ENCODE data around the gene NUAK2. TPM values are rescaled to one million over a fixed set of nuclear protein-coding genes. Genes with fewer than 3 reads are reported as not detected.
A peak's percentile ranks its signal among the peaks of the same experiment; 100 is the strongest.

NUAK2 gene
- total RNA-seq, 2 experiments from 2014 or later: 4.4 to 4.5 TPM

GRCh38 chr1:205316161-205316566 lies 5.4 kb downstream of the NUAK2 start:
- intact Hi-C loops (cut with micrococcal nuclease): loop anchor here (10.0 kb wide), 2 partner anchors 191 to 459 kb away; partner anchors contain the start of genes RAB29 and RBBP5
- Mint-ChIP-seq H3K36me3 (peaks cover 2% of the 10 kb centered on the region), H3K27ac (peak overlapping the region; percentile 76), H3K27me3 (no peaks in the 10 kb centered on the region), H3K9me3 (no peaks in the 10 kb centered on the region), H3K4me3 (peak overlapping the region; percentile 43), H3K4me1 (ENCODE audit: low read depth) (peaks cover 91% of the 10 kb centered on the region)
- ChIA-PET POLR2A (no interaction called here), CTCF (interaction anchor here (1.6 to 28.8 kb wide), 3 partner anchors 8 to 36 kb away, joined by 7 to 1370 read pairs (median 62); no protein-coding TSS in a partner anchor)
- no peak for DNase-seq

GRCh38 chr1:205315008-205315618 lies 6.4 kb downstream of the NUAK2 start:
- peaks cover 7% of the 10 kb centered on the region for H3K36me3 Mint-ChIP-seq
- ChIA-PET CTCF (interaction anchor here (6.7 to 28.8 kb wide), 2 partner anchors 9 to 35 kb away, joined by 62 to 1370 read pairs; no protein-coding TSS in a partner anchor), POLR2A (no interaction called here)
- no peaks in the 10 kb centered on the region for H3K9me3 Mint-ChIP-seq
- no peak overlapping the region for H3K4me3 Mint-ChIP-seq
- peak overlapping the region; percentile 95 for H3K27ac Mint-ChIP-seq
- H3K27me3 Mint-ChIP-seq: no peaks in the 10 kb centered on the region
- no peak for DNase-seq
- peaks cover 97% of the 10 kb centered on the region for H3K4me1 Mint-ChIP-seq (ENCODE audit: low read depth)
- intact Hi-C loops (cut with micrococcal nuclease): loop anchor here (10.0 kb wide), 2 partner anchors 190 to 460 kb away; partner anchors contain the start of genes RAB29 and RBBP5

- H3K27ac Mint-ChIP-seq: peak overlapping the region; percentile 95
- H3K36me3 Mint-ChIP-seq: peaks cover 7% of the 10 kb centered on the region
- no peaks in the 10 kb centered on the region for H3K27me3 Mint-ChIP-seq
- no peaks in the 10 kb centered on the region for H3K9me3 Mint-ChIP-seq
- POLR2A ChIA-PET: interaction anchor here (0.7 to 1.6 kb wide), 5 partner anchors 25 to 114 kb away, joined by 3 to 8 read pairs (median 5); no protein-coding TSS in a partner anchor
- intact Hi-C loops (cut with micrococcal nuclease): loop anchor here (1.0 to 10.0 kb wide), 3 partner anchors 8 to 461 kb away; partner anchors contain the start of genes RAB29 and RBBP5
- CTCF ChIA-PET: interaction anchor here (0.8 to 28.8 kb wide), 6 partner anchors 10 to 398 kb away, joined by 3 to 1370 read pairs (median 6); no protein-coding TSS in a partner anchor
- DNase-seq: peak; percentile 70
- peak overlapping the region; percentile 81 for H3K4me3 Mint-ChIP-seq
- H3K4me1 Mint-ChIP-seq (ENCODE audit: low read depth): peaks cover 86% of the 10 kb centered on the region
These were observed 7.8 kb downstream of the NUAK2 start for GRCh38 chr1:205313563-205314308.

- Mint-ChIP-seq H3K27me3 (no peaks in the 10 kb centered on the region), H3K4me3 (peak overlapping the region; percentile 81), H3K9me3 (no peaks in the 10 kb centered on the region), H3K27ac (peak overlapping the region; percentile 95), H3K36me3 (peaks cover 14% of the 10 kb centered on the region), H3K4me1 (ENCODE audit: low read depth) (peaks cover 79% of the 10 kb centered on the region)
- intact Hi-C loops (cut with micrococcal nuclease): loop anchor here (10.0 kb wide), 2 partner anchors 188 to 462 kb away; partner anchors contain the start of genes RAB29 and RBBP5
- no peak for DNase-seq
- POLR2A ChIA-PET: interaction anchor here (0.9 to 1.6 kb wide), 4 partner anchors 24 to 113 kb away, joined by 4 to 8 read pairs (median 6); no protein-coding TSS in a partner anchor
- CTCF ChIA-PET: interaction anchor here (0.8 to 28.8 kb wide), 5 partner anchors 11 to 398 kb away, joined by 3 to 1370 read pairs (median 6); no protein-coding TSS in a partner anchor
These were observed 8.5 kb downstream of the NUAK2 start for GRCh38 chr1:205312866-205313562.

- Mint-ChIP-seq H3K36me3 (peaks cover 21% of the 10 kb centered on the region), H3K9me3 (no peaks in the 10 kb centered on the region), H3K4me3 (no peak overlapping the region), H3K4me1 (ENCODE audit: low read depth) (peaks cover 60% of the 10 kb centered on the region), H3K27ac (no peak overlapping the region), H3K27me3 (no peaks in the 10 kb centered on the region)
- intact Hi-C loops (cut with micrococcal nuclease): loop anchor here (10.0 kb wide), 2 partner anchors 186 to 464 kb away; partner anchors contain the start of genes RAB29 and RBBP5
- POLR2A ChIA-PET: no interaction called here
- CTCF ChIA-PET: interaction anchor here (1.2 to 28.8 kb wide), 3 partner anchors 13 to 31 kb away, joined by 3 to 1370 read pairs (median 62); no protein-coding TSS in a partner anchor
- DNase-seq: no peak
These were observed 10.4 kb downstream of the NUAK2 start for GRCh38 chr1:205310976-205311704.

- Mint-ChIP-seq H3K36me3 (peaks cover 31% of the 10 kb centered on the region), H3K27ac (no peak overlapping the region), H3K9me3 (no peaks in the 10 kb centered on the region), H3K4me1 (ENCODE audit: low read depth) (peaks cover 54% of the 10 kb centered on the region), H3K27me3 (no peaks in the 10 kb centered on the region), H3K4me3 (no peak overlapping the region)
- intact Hi-C loops (cut with micrococcal nuclease): loop anchor here (10.0 kb wide), 2 partner anchors 185 to 465 kb away; partner anchors contain the start of genes RAB29 and RBBP5
- CTCF ChIA-PET: interaction anchor here (1.0 to 6.7 kb wide), 2 partner anchors 14 to 36 kb away, joined by 3 to 62 read pairs; no protein-coding TSS in a partner anchor
- no peak for DNase-seq
- POLR2A ChIA-PET: no interaction called here
These were observed 11.8 kb downstream of the NUAK2 start for GRCh38 chr1:205309741-205310140.

- intact Hi-C loops (cut with micrococcal nuclease): no loop called here
- H3K4me1 Mint-ChIP-seq (ENCODE audit: low read depth): peaks cover 34% of the 10 kb centered on the region
- no peak for DNase-seq
- no peaks in the 10 kb centered on the region for H3K27me3 Mint-ChIP-seq
- peaks cover 39% of the 10 kb centered on the region for H3K36me3 Mint-ChIP-seq
- ChIA-PET POLR2A (no interaction called here), CTCF (interaction anchor here (1.3 to 1.7 kb wide), 3 partner anchors 19 to 33 kb away, joined by 3 to 6 read pairs (median 4); no protein-coding TSS in a partner anchor)
- H3K4me3 Mint-ChIP-seq: no peak overlapping the region
- no peak overlapping the region for H3K27ac Mint-ChIP-seq
- H3K9me3 Mint-ChIP-seq: no peaks in the 10 kb centered on the region
These were observed 14.5 kb downstream of the NUAK2 start for GRCh38 chr1:205306929-205307566.

GRCh38 chr1:205304695-205305070 lies 16.9 kb downstream of the NUAK2 start:
- Mint-ChIP-seq H3K9me3 (no peaks in the 10 kb centered on the region), H3K4me1 (ENCODE audit: low read depth) (peaks cover 18% of the 10 kb centered on the region), H3K4me3 (no peak overlapping the region), H3K36me3 (peaks cover 36% of the 10 kb centered on the region), H3K27me3 (no peaks in the 10 kb centered on the region), H3K27ac (peak overlapping the region; percentile 75)
- intact Hi-C loops (cut with micrococcal nuclease): loop anchor here (1.0 kb wide), 1 partner anchor 10 kb away; no protein-coding TSS in a partner anchor
- DNase-seq: no peak
- POLR2A ChIA-PET: no interaction called here
- CTCF ChIA-PET: interaction anchor here (1.0 to 3.1 kb wide), 4 partner anchors 20 to 31 kb away, joined by 3 to 8 read pairs (median 4); no protein-coding TSS in a partner anchor

- POLR2A ChIA-PET: no interaction called here
- no peak for DNase-seq
- no peak overlapping the region for H3K4me3 Mint-ChIP-seq
- H3K27ac Mint-ChIP-seq: peak overlapping the region; percentile 75
- H3K4me1 Mint-ChIP-seq (ENCODE audit: low read depth): peaks cover 18% of the 10 kb centered on the region
- CTCF ChIA-PET: interaction anchor here (1.0 to 3.1 kb wide), 5 partner anchors 19 to 32 kb away, joined by 3 to 9 read pairs (median 5); no protein-coding TSS in a partner anchor
- H3K9me3 Mint-ChIP-seq: no peaks in the 10 kb centered on the region
- intact Hi-C loops (cut with micrococcal nuclease): no loop called here
- peaks cover 36% of the 10 kb centered on the region for H3K36me3 Mint-ChIP-seq
- H3K27me3 Mint-ChIP-seq: no peaks in the 10 kb centered on the region
These were observed 17.4 kb downstream of the NUAK2 start for GRCh38 chr1:205304046-205304694.

GRCh38 chr1:205303247-205303888 lies 18.2 kb downstream of the NUAK2 start:
- POLR2A ChIA-PET: no interaction called here
- H3K27ac Mint-ChIP-seq: no peak overlapping the region
- DNase-seq: no peak

More at GRCh38 chr1:205303247-205303888, 18.2 kb downstream of the NUAK2 start:
- Mint-ChIP-seq H3K36me3 (peaks cover 32% of the 10 kb centered on the region), H3K4me1 (ENCODE audit: low read depth) (peaks cover 22% of the 10 kb centered on the region), H3K27me3 (no peaks in the 10 kb centered on the region), H3K9me3 (no peaks in the 10 kb centered on the region), H3K4me3 (no peak overlapping the region)
- intact Hi-C loops (cut with micrococcal nuclease): no loop called here
- CTCF ChIA-PET: interaction anchor here (1.1 to 3.1 kb wide), 3 partner anchors 22 to 32 kb away, joined by 5 to 9 read pairs (median 8); no protein-coding TSS in a partner anchor
